Activated CD4-positive, CD25-positive, alpha-beta regulatory T cell treated with anti-CD3 and anti-CD28 coated beads, Interleukin-2, amount 50 U/mL, for 16 hours (primary cell): ENCODE data around the gene ZNF32.

Experiments
- DNase-seq: peaks from one replicate; pipeline ENCODE4 v3.0.0-alpha.2; 2020; ENCODE audit warnings: low read depth, low spot score

Gene ZNF32

GRCh38 chr10:43681220-43681619 lies 32.5 kb upstream of the ZNF32 start:
- DNase-seq: no peak

GRCh38 chr10:43680035-43680434 lies 31.4 kb upstream of the ZNF32 start:
- no peak for DNase-seq

- no peak for DNase-seq
Observed at GRCh38 chr10:43679509-43679908, 30.8 kb upstream of the ZNF32 start.

GRCh38 chr10:43678654-43679053 lies 30.0 kb upstream of the ZNF32 start:
- DNase-seq: no peak

- no peak for DNase-seq
Observed at GRCh38 chr10:43676901-43677300, 28.2 kb upstream of the ZNF32 start.

- DNase-seq: no peak
Observed at GRCh38 chr10:43676331-43676730, 27.6 kb upstream of the ZNF32 start.

- no peak for DNase-seq
Observed at GRCh38 chr10:43674553-43675210, 26.0 kb upstream of the ZNF32 start.

- no peak for DNase-seq
Observed at GRCh38 chr10:43673471-43673870, 24.8 kb upstream of the ZNF32 start.

- DNase-seq: no peak
Observed at GRCh38 chr10:43671659-43672531, 23.2 kb upstream of the ZNF32 start.

GRCh38 chr10:43669386-43669785 lies 20.7 kb upstream of the ZNF32 start:
- DNase-seq: no peak

GRCh38 chr10:43667761-43668386 lies 19.2 kb upstream of the ZNF32 start:
- DNase-seq: no peak

GRCh38 chr10:43667317-43667731 lies 18.6 kb upstream of the ZNF32 start:
- no peak for DNase-seq

- no peak for DNase-seq
Observed at GRCh38 chr10:43666552-43666951, 17.9 kb upstream of the ZNF32 start.

GRCh38 chr10:43665054-43665453 lies 16.4 kb upstream of the ZNF32 start:
- no peak for DNase-seq

GRCh38 chr10:43658227-43658626 lies 9.5 kb upstream of the ZNF32 start:
- no peak for DNase-seq

- no peak for DNase-seq
Observed at GRCh38 chr10:43655311-43655710, 6.6 kb upstream of the ZNF32 start.

- DNase-seq: no peak
Observed at GRCh38 chr10:43653746-43654145, 5.1 kb upstream of the ZNF32 start.

- DNase-seq: no peak
Observed at GRCh38 chr10:43649185-43649523, 473 bp upstream of the ZNF32 start.

- DNase-seq: no peak
Observed at GRCh38 chr10:43648095-43648397, 635 bp downstream of the ZNF32 start.

- DNase-seq: no peak
Observed at GRCh38 chr10:43647576-43647975, 1.1 kb downstream of the ZNF32 start.

- no peak for DNase-seq
Observed at GRCh38 chr10:43645866-43646265, 2.8 kb downstream of the ZNF32 start.

GRCh38 chr10:43644252-43644651 lies 4.4 kb downstream of the ZNF32 start:
- DNase-seq: no peak

- no peak for DNase-seq
Observed at GRCh38 chr10:43640603-43641002, 8.1 kb downstream of the ZNF32 start.
